HG02759 (cell line): Measurements from ENCODE around the gene GPALPP1.
A peak's percentile ranks its signal among the peaks of the same experiment; 100 is the strongest.
"Not testable (repeated sequence)": the region's sequence is repeated elsewhere in the genome, so short reads cannot be mapped to it uniquely, and the experiment has no call there.

Experiments
- ATAC-seq: cut with Tn5 transposase; IDR thresholded peaks from one replicate; pipeline ENCODE4 v1.9.1; 2021; ENCODE audit warnings: mild to moderate bottlenecking, moderate library complexity; ENCODE audit not compliant: unreplicated experiment

Gene GPALPP1, protein sequence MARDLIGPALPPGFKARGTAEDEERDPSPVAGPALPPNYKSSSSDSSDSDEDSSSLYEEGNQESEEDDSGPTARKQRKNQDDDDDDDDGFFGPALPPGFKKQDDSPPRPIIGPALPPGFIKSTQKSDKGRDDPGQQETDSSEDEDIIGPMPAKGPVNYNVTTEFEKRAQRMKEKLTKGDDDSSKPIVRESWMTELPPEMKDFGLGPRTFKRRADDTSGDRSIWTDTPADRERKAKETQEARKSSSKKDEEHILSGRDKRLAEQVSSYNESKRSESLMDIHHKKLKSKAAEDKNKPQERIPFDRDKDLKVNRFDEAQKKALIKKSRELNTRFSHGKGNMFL

DNA sequence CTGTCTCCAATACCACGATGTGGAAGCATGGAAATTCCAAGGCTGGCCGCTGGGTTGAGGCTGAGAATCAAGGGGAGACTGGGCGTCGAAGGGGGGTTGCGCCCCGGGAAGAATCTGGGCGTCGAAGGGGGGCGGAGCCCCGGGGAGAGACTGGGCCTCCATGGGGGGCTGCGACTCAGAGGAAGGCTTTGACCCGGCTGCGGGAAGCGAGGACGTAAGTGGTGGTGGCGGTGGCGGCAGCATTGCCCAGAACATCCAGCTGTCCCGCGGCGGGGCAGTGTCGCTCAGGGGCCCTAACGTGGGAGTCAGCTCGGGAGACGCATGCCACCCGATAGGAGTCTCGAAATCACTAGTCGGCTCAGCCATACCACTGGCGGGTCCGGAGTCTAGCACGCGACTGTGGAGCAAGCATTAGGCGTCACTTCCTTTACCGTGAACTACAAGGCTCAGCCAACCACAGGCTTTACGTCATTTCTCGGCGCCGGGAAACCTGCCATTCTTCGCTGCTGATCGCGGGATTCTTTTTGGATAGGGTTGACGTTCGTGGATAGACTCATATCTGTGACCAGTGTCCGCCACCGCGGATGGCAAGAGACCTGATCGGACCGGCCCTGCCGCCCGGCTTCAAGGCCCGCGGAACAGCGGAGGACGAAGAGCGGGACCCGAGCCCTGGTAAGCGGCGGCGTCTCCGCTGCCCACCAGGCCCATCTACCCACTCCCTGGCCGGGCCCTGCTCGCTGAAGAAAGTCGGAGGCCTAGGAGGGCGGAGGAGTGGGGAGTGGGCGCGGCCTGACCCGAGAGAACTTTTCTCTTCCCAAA lies at the start of gene GPALPP1, which contains the start of gene NUFIP1:
TSS of gene GPALPP1 (plus strand) at position 468 of the 819 bp plus-strand sequence. CDS start at position 585, 117 bp downstream.
TSS of gene NUFIP1 (minus strand) at position 401 of the 819 bp plus-strand sequence. CDS start at position 366, 35 bp downstream.
- peak; percentile 98 for ATAC-seq

GRCh38 chr13:44943411-44943810 lies 45.9 kb upstream of the GPALPP1 start:
- ATAC-seq: not testable (repeated sequence)

GRCh38 chr13:44951184-44951583 lies 38.2 kb upstream of the GPALPP1 start:
- no peak for ATAC-seq

- ATAC-seq: no peak
Observed at GRCh38 chr13:44952671-44953070, 36.7 kb upstream of the GPALPP1 start.

GRCh38 chr13:44954224-44954623 lies 35.1 kb upstream of the GPALPP1 start:
- no peak for ATAC-seq

- ATAC-seq: no peak
Observed at GRCh38 chr13:44955406-44955805, 33.9 kb upstream of the GPALPP1 start.

GRCh38 chr13:44961997-44962396 lies 27.3 kb upstream of the GPALPP1 start:
- no peak for ATAC-seq

- no peak for ATAC-seq
Observed at GRCh38 chr13:44967704-44968433, 21.5 kb upstream of the GPALPP1 start.

- ATAC-seq: no peak
Observed at GRCh38 chr13:44968434-44968815, 20.9 kb upstream of the GPALPP1 start.

- no peak for ATAC-seq
Observed at GRCh38 chr13:44969551-44970484, 19.5 kb upstream of the GPALPP1 start.

- ATAC-seq: no peak
Observed at GRCh38 chr13:44971656-44972595, 17.4 kb upstream of the GPALPP1 start.

- no peak for ATAC-seq
Observed at GRCh38 chr13:44972956-44973581, 16.3 kb upstream of the GPALPP1 start.

DNA sequence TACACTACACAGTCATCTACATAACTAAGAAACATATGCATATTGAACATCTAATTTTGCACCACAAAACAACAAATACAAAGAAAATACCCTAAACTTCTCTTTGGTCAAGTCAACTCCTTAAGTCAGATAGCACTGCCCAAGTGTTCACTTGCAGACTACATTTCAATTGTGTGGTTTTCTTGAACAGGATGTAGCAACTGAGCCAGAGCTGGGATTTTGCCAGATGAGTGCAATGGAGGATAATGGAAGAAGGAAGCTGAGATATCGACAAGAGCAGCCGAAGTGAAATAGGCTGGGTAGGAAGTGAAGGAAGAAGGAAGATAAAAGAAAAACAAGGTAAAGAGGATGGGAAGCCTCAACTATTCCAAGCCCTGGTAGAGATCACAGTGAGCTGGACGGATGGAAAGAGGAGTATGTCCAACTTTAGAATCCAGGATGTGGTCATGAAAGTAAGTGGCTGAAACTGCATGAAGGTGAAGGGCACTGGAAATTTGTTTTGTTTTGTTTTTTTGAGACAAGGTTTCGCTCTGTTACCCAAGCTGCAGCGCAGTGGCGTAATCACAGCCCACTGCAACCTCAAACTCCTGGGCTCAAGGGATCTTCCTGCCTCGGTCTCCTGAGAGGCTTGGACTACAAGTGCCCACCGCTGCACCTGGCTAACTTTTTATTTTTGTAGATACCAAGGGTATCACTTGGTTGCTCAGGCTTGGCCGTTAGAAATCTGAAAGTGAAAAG lies 15.1 kb upstream of the GPALPP1 start:
- peak; percentile 70 for ATAC-seq

- ATAC-seq: no peak
Observed at GRCh38 chr13:44976196-44976595, 13.1 kb upstream of the GPALPP1 start.

- no peak for ATAC-seq
Observed at GRCh38 chr13:44976949-44977583, 12.3 kb upstream of the GPALPP1 start.

DNA sequence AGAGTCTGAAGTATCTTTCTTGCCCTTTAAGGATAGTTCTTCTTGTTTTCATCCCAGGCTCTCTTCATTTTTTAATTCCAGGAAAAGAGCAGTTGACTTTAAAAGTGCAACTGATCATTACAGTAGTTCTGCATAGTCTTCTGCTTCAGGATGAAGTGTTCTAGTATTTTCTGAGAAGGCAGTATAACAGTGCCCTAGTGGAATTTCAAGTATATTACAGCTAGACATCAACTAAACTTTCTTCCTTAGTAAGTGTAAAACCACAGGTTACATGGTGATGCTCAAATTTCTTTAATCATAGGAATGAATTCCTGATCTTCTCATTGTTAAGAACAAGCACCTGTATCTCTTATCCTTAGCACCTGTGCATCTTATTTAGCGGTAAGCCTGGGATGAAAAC lies 11.0 kb upstream of the GPALPP1 start:
- ATAC-seq: no peak

DNA sequence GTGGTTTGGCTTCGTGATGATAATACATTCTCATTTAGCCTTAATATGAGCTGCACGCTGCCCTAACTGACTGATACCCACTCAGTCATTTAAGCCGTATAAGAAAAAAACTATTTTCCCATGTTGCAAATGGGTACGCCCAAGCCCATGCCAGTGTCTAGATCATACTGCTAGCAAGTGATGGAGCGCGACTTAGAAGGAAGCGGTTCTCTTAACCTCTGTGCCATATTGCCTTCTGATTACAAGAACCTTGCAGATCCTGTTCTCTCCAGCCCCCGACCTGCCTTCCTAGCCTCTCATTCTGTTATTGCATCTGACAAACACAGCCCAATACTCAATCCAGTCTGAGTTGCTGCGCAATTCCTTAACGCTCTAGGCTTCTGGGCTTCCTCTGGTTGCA lies 603 bp downstream of the GPALPP1 start:
- peak; percentile 11 for ATAC-seq
